Panc1 (cell line): Measurements from ENCODE around the gene CSNK2A1.

Experiments
- CTCF ChIP-seq: fragments of 450-650 bp; IDR thresholded peaks from 2 replicates; pipeline ENCODE4 v1.5.1; 2017; ENCODE audit warnings: mild to moderate bottlenecking
- POLR2AphosphoS5 ChIP-seq: IDR thresholded peaks from 2 replicates; pipeline ENCODE4 v1.6.1; 2012; ENCODE audit warnings: mild to moderate bottlenecking, low read depth, low read length, moderate library complexity
- REST ChIP-seq, 2 experiments: IDR thresholded peaks; 2 replicates each; pipeline ENCODE4 v1.6.1; 2011 to 2012; ENCODE audit warnings: low read depth in 2 of 2, control low read depth in 1 of 2, low read length in 1 of 2, mild to moderate bottlenecking in 1 of 2, moderate library complexity in 1 of 2; ENCODE audit not compliant: insufficient read depth in 1 of 2
- SIN3A ChIP-seq: IDR thresholded peaks from 2 replicates; pipeline ENCODE4 v1.6.1; 2012; ENCODE audit warnings: low read depth, mild to moderate bottlenecking, low read length, moderate library complexity, borderline replicate concordance; ENCODE audit not compliant: insufficient read depth

GRCh38 chr20:480044-480443 is 63.5 kb downstream of the CSNK2A1 start:
- no peak for TF ChIP-seq CTCF
- TF ChIP-seq REST (IDR thresholded peaks at IDR 0.05; ENCODE audit: insufficient read depth in 1 of 2, low read depth in 2 of 2, low read length in 1 of 2), result no peak
- no peak for TF ChIP-seq POLR2AphosphoS5
- TF ChIP-seq SIN3A, result no peak
